HG02973 (cell line): Measurements from ENCODE around the gene FBLN7.
"Not testable (repeated sequence)": the region's sequence is repeated elsewhere in the genome, so short reads cannot be mapped to it uniquely, and the experiment has no call there.

ENCODE experiments used
- ATAC-seq: cut with Tn5 transposase; IDR thresholded peaks from one replicate; pipeline ENCODE4 v1.9.1; 2021; ENCODE audit warnings: moderate library complexity; ENCODE audit not compliant: unreplicated experiment

Gene FBLN7

DNA sequence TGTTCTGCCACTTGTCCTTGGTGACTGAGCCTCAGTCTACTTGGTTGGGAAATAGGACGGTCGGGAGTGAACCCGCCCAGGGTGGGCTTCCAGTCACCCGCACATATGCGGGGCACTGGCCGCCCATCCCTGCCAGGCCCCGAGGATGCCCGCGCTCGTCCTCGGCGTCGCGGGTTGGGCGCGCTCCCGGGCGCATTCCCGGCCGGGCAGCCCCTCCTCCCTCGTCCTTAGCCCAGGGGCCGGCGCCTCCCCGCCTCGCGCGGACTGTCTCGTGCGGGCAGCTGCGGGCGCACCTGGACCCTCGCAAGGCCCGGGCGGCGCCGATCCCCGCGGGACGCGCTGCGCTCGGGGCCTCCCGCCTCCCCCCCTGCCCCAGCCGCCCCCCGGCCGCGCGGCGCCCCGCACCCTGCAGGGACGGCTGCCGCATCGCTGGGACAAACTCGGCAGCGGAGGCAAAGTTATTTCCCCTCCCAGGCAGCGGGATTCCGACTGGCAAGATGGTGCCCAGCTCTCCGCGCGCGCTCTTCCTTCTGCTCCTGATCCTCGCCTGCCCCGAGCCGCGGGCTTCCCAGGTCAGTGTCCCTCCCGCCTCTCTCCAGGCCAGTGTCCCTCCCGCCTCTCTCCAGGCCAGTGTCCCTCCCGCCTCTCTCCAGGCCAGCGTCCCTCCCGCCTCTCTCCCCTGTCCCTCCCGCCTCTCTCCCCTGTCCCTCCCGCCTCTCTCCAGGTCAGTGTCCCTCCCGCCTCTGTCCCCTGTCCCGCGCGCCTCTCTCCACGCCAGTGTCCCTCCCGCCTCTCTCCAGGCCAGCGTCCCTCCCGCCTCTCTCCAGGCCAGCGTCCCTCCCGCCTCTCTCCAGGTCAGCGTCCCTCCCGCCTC is at the start of gene FBLN7:
FBLN7 (plus strand) TSS at position 227 of the 874 bp plus-strand sequence; CDS start at position 498, 271 bp downstream.
- ATAC-seq, result no peak

- ATAC-seq, result no peak
Measured at GRCh38 chr2:112089375-112089774, 48.8 kb upstream of the FBLN7 start.

- ATAC-seq, result no peak
Measured at GRCh38 chr2:112092286-112093041, 45.7 kb upstream of the FBLN7 start.

DNA sequence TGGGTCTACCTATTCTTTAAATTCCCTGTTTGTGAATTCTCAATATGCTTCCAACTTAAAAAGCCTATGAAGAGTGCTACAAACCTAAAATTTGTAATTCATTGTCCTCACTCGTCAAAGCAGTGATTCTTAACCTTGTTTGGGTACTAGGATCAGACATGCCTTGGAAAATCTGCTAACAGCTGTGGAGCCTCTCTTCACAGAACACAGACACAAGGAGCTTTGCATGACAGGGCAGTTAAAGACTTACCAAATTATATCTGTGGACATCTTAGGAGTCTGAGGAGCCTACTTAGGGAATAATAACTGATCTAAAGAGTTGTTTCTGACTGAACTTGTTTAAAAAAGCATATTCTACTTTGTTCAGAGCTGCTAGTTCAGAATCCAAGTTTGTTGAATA is 45.0 kb upstream of the FBLN7 start:
- ATAC-seq, result no peak

DNA sequence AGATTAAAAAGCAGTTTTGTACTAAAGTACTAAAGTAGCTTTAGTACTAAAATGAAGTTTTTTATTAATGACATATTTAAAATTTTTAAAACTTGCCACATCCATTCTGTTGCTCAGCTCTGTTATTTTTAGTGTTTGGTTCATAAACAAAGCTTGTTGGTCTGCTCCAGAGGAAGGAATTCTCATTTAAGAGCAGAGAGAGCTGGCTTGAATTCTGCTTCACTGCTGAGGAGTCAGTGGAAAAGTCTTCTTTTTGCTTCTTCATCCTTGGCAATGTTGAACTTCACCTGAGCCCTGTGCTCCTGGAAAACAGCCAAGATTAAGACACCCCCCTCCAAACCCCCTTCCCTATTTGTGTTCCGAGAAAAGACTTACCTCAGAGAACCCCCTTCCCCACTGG is 42.5 kb upstream of the FBLN7 start:
- no peak for ATAC-seq

DNA sequence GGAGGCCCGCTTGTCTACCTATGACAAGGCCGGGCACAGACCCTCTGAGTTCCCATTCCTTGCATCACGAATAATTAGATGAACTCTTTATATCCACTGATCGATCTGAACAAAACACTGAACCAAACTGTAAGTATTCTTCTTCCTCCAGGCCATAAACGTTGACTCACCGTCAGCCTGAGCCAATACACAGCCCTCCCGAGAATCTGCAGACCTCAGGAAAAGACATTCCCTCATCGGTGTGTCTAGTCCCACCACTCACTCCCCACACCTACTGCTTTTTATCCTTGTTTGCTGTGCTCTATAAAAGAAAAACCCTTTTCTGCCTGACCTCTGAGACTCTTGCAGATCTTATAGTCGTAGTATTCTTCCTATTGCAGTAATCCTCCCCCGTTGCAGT is 42.1 kb upstream of the FBLN7 start:
- ATAC-seq, result no peak

DNA sequence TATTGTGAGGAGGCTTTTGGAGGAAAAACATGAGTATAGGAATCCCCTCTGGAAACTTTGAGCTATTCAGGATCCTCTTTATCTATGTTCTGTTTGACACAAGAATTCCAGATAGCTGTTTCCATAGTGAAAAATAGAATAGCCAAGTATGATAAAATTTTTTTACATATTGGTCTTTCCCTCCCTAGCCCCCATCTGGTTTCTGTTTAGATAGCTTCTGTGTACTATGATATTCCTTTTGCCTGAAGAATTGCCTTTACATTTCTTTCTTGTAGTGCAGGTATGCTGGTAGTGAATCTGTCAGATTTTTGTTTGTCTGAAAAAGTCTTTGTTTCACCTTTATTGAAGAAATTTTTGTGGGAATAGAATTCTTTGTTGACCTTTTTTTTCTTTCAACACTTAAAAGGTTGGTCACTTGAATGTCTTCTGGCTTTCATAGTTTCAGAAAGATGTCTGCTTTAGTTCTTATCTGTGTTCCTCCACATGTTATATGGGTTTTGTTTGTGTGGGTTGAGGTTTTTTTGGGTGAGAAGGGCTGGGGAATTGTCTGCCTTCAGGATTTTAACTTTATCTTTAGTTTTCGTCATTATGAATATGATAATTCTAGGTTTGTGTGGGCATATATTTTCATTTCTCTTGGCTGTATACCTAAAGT is 29.9 kb upstream of the FBLN7 start:
- no peak for ATAC-seq

DNA sequence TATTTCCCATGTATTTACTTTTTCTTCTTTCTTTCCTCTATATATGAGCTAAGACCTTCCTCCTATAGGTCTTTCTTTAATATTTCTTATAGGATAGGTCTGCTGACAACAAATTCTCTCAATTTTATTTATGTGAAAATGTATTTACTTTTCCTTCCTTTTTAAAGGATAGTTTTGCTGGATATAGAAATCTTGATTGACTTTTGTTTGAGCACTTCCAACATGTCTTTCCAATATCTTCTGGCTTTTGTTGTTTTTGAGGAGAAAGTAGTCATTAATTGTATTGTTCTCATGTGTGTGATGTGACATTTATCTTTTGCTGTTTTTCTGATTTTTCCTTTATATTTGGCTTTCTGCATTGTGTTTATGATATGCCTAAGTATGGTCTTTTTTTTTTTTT is 28.9 kb upstream of the FBLN7 start:
- no peak for ATAC-seq

DNA sequence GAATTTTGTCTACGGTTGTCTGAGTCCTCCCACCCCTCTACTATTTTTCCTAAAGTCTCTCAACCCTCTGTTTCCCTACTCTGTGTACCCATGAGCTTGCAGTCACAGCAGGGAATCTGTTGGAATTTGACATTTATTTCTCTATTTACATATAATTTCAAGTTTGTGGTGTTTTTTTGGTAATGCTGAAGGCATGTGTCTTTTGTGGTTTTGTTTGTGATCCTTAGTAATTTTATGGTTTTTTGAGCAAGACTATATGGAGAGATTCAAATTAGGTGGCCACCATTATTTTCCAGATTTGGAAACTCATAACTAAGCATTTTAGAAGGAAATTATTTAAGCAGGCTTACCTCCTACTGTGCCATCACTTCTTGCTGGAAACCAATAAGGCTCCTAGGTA is 27.2 kb upstream of the FBLN7 start:
- no peak for ATAC-seq

DNA sequence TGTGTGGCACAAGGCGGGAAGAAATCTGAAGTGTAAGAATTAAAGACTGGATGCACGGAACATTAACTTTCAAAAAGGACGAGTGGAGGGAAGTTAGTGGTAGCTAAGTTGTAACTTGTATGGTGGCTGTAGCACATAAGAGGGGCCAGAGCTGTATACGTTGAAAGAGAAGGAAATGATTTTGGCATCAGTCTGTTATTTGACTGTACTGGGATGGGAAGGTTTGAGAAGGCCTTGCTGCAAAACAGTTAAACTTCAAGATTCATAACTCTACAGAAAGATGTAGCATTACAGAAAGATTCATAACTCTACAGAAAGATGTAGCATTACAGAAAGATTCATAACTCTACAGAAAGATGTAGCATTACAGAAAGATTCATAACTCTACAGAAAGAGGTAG is 24.8 kb upstream of the FBLN7 start:
- ATAC-seq, result not testable (repeated sequence)

GRCh38 chr2:112118148-112118547 is 20.0 kb upstream of the FBLN7 start:
- no peak for ATAC-seq

DNA sequence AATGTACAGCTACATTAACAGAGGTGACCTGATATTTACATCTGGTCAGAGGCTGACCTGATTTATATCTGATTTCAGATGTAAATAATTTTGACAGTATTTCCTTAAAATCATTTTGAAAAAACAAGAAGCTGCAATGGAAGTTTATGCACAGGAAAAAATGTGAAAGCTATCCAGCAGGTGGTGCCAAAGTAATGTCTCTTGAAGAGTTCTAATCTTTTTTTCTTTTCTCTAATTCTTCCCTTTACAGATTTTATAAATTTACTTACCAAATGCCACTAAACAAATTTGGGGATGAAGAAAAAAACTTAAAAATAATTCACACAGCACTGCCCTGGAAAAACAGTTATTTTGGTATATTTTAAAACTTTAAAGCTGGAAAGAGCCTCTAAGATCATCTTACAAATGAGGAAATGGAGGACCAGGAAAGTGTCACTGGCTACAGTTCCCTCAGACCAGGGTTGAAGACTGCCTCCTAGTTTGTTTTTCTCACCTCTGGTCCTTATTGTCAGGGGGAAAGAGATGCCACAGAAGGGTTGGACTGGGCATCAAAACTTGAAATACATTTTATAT is 16.4 kb upstream of the FBLN7 start:
- ATAC-seq, result no peak

GRCh38 chr2:112129060-112129459 is 9.1 kb upstream of the FBLN7 start:
- no peak for ATAC-seq

GRCh38 chr2:112133344-112133743 is 4.8 kb upstream of the FBLN7 start:
- ATAC-seq, result no peak

GRCh38 chr2:112134120-112134519 is 4.1 kb upstream of the FBLN7 start:
- ATAC-seq, result no peak

- ATAC-seq, result no peak
Measured at GRCh38 chr2:112136096-112136495, 2.1 kb upstream of the FBLN7 start.

GRCh38 chr2:112137516-112138158 is 548 bp upstream of the FBLN7 start:
- no peak for ATAC-seq

- not testable (repeated sequence) for ATAC-seq
Measured at GRCh38 chr2:112139033-112139614, 939 bp downstream of the FBLN7 start.

GRCh38 chr2:112139661-112140204 is 1.5 kb downstream of the FBLN7 start:
- ATAC-seq, result not testable (repeated sequence)

GRCh38 chr2:112140205-112140802 is 2.1 kb downstream of the FBLN7 start:
- ATAC-seq, result no peak
